ENCODE measurements around the gene SLC23A3. TPM values are rescaled to one million over a fixed set of nuclear protein-coding genes. Genes with fewer than 3 reads are reported as not detected.

The SLC23A3 gene
- total and polyA plus RNA-seq, 4 donors = 0.23 to 2.4 (median 0.66) TPM

DNA sequence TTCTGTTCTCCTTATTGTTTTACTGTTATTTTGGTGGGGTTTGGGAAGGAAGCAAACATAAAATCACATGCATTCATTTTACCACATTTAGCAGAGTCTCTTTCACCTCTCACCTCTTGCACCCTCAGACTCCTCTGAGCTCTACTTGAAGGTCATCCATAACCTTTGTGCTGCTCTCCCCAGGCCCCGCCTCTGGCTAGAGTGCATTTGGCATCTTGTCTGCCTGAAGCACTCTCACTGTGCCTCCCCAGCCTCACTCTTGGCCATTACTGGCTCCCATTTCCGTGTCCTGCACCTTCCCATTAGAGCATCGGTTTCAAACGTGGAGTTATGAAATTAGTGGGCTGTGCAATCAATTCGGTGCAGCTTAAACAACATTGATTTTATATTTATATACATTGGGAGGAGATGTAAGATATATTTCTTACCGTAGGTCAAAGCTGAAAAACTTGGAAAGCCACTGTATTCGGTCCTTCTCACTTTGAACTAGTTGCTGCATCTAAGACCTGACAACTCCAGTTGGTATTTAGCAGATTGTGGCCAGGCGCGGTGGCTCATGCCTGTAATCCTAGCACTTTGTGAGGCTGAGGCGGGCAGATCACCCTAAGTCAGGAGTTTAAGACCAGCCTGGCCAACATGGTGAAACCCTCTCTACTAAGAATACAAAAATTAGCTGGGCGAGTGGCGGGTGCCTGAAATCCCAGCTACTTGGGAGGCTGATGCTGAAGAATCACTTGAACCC lies 29.8 kb upstream of the SLC23A3 start:
- Histone ChIP-seq H3K9ac (ENCODE audit: low read depth in 1 of 2, low read length in 2 of 2) (no peak overlapping the region), H3K27ac (ENCODE audit: low read depth in 1 of 2, low read length in 2 of 2) (no peak overlapping the region), H3K9me3 (ENCODE audit: control insufficient read depth in 4 of 4, low read length in 3 of 4) (no peaks in the 10 kb centered on the region), H3K36me3 (ENCODE audit: control insufficient read depth in 4 of 4, insufficient read depth in 3 of 4, low read depth in 1 of 4, low read length in 3 of 4) (no peaks in the 10 kb centered on the region), H3K4me1 (ENCODE audit: control insufficient read depth in 4 of 4, insufficient read depth in 4 of 4, low read length in 3 of 4) (no peaks in the 10 kb centered on the region), H3K4me3 (ENCODE audit: low read depth in 1 of 3, low read length in 3 of 3) (no peak overlapping the region), H3K27me3 (ENCODE audit: control insufficient read depth in 4 of 4, insufficient read depth in 4 of 4, low read length in 3 of 4) (no peaks in the 10 kb centered on the region)
- TF ChIP-seq JUND (IDR thresholded peaks at IDR 0.05) = no peak
- TF ChIP-seq YY1 (IDR thresholded peaks at IDR 0.05) = no peak
- no peak for TF ChIP-seq CTCF (IDR thresholded peaks at IDR 0.05; ENCODE audit: low read depth, low read length, missing input control)
- no peak for TF ChIP-seq SP1 (IDR thresholded peaks at IDR 0.05)
- no peak for TF ChIP-seq MAX (IDR thresholded peaks at IDR 0.05)
- TF ChIP-seq HNF4A (conservative IDR thresholded peaks at IDR 0.05) = no peak
- TF ChIP-seq EGR1 (IDR thresholded peaks at IDR 0.05; ENCODE audit: low read depth in 2 of 2) = no peak
- TF ChIP-seq ZBTB33 (IDR thresholded peaks at IDR 0.05) = no peak
- no peak for TF ChIP-seq ATF3 (IDR thresholded peaks at IDR 0.05)
- TF ChIP-seq FOXA2 (IDR thresholded peaks at IDR 0.05) = no peak
- no peak for DNase-seq (ENCODE audit: low spot score)
- 90% methylated on average over 12 of the region's 12 CpGs for WGBS

DNA sequence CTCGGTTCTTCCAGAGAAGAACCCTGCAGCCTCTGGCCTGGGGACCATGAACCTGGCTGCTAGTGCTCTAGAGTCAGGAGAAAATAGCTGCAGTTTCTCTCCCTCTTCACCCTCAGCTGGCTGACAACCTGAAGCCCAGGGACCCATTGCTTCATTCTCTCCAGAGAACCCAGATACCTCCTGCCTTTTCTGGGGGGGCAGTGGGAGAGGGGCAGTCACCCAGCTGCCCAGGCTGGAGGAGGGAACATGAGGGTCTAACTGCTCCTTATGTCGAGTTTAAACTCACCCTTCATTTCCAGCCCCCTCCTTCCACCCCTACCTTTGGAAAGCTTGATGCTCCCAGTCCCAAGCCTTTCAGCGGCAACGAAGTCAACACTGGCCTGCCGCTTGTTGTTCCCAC lies 29.1 kb upstream of the SLC23A3 start:
- no peaks in the 10 kb centered on the region for H3K9me3 ChIP-seq (ENCODE audit: control insufficient read depth in 4 of 4, low read length in 3 of 4)
- H3K27ac ChIP-seq (ENCODE audit: low read depth in 1 of 2, low read length in 2 of 2) = no peak overlapping the region
- TF ChIP-seq ATF3 (IDR thresholded peaks at IDR 0.05) (no peak), CTCF (IDR thresholded peaks at IDR 0.05; ENCODE audit: low read depth, low read length, missing input control) (no peak), FOXA2 (IDR thresholded peaks at IDR 0.05) (no peak), ZBTB33 (IDR thresholded peaks at IDR 0.05) (no peak), NR2F2 (IDR thresholded peaks at IDR 0.05) (no peak)
- DNase-seq (ENCODE audit: low spot score) = no peak
- no peak overlapping the region for H3K4me3 ChIP-seq (ENCODE audit: low read depth in 1 of 3, low read length in 3 of 3)
- no peaks in the 10 kb centered on the region for H3K36me3 ChIP-seq (ENCODE audit: control insufficient read depth in 4 of 4, insufficient read depth in 3 of 4, low read depth in 1 of 4, low read length in 3 of 4)
- no peaks in the 10 kb centered on the region for H3K27me3 ChIP-seq (ENCODE audit: control insufficient read depth in 4 of 4, insufficient read depth in 4 of 4, low read length in 3 of 4)
- H3K4me1 ChIP-seq (ENCODE audit: control insufficient read depth in 4 of 4, insufficient read depth in 4 of 4, low read length in 3 of 4) = no peaks in the 10 kb centered on the region
- H3K9ac ChIP-seq (ENCODE audit: low read depth in 1 of 2, low read length in 2 of 2) = no peak overlapping the region
- WGBS = 90% methylated on average over 5 of the region's 5 CpGs
